Measurements from ENCODE around the gene KLHDC10.
A peak's percentile ranks its signal among the peaks of the same experiment; 100 is the strongest.
"Not testable (repeated sequence)": the region's sequence is repeated elsewhere in the genome, so short reads cannot be mapped to it uniquely, and the experiment has no call there.

The KLHDC10 gene

DNA sequence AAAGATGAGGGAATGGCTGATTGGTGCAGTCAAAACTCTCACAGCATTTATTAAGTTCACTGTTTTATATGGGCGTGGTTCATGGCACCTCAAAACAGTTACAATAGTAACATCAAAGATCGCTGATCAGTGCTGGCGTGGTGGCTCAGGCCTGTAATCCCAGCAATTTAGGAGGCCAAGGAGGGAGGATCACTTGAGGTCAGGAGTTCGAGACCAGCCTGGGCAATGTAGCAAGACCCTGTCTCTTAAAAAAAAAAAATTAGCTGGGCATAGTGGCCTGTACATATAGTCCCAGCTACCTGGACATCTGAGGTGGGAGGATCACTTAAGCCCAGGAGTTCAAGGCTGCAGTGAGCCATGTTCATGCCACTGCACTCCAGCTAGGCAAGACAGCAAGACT lies 48.5 kb downstream of the KLHDC10 start:
- DNase-seq = no peak

DNA sequence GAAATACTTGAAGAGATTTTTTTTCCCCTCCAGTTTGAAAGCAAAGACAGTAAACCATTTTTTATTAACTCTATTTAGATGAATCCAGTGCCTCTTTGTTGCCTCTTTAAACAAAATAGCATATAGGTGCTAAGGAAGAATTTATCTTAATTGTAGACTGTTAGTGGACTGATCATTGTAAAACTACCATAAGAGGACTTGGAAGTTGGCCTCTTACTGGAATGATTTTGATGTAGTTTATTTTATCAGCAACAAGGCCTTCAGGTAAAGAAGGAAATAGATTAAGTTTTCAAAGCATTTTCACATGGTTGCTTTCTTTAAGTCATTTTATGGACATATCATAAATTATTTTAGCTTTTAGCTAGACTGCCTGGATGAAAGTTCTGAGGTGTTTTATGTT lies 53.2 kb downstream of the KLHDC10 start:
- DNase-seq = no peak

DNA sequence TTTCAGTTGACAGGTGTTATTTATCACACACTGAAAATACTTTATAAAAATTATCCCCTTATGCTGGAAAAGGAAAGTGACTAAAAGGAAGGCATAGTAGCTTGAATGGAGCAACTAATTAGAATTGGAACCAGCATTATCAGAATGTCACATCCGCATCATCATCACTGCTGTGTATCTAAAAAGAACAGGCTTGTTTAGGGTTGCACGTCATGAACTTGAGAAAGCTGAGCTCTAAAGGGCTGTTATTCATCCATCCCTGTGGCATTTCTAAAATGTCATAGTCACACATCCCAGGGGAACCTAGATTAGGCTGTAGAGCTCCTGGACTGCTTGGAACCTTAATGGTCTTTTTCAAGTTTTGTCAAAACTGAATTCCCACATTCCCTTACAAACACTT lies 54.4 kb downstream of the KLHDC10 start:
- no peak for DNase-seq

DNA sequence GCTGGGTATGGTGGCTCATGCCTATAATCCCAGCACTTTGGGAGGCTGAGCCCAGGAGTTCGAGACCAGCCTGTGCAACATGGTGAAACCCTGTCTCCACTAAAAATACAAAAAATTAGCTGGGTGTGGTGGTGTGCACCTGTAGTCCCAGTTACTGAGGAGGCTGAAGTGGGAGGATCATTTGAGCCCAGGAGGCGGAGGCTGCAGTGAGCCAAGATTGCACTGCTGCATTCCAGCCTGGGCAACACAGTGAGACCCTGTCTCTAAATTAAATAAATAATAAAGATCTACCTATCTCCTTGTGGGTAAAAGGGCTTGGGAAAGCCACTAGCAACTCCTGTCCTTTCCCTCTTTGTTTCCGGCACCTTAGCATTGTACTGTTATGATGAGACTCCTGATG lies 56.5 kb downstream of the KLHDC10 start:
- not testable (repeated sequence) for DNase-seq

DNA sequence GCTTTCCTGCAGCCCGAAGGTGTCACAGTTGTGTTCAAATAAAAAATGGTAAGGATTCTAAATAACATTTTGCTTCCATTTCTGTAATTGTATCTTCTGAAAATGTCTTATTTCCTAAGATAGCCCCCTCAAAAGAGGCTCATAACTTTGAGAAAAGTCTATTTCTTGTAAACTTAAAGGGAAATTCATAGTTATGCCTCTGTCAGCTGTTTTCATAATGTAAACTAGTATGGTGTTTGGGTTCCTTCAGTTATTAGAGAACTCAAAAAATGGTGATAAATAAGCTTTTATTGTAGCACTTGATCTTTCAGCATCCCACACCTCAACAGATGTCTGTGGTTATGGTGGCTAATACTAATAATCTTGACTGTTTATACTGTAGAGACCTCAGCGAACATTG lies 57.1 kb downstream of the KLHDC10 start:
- DNase-seq = no peak

DNA sequence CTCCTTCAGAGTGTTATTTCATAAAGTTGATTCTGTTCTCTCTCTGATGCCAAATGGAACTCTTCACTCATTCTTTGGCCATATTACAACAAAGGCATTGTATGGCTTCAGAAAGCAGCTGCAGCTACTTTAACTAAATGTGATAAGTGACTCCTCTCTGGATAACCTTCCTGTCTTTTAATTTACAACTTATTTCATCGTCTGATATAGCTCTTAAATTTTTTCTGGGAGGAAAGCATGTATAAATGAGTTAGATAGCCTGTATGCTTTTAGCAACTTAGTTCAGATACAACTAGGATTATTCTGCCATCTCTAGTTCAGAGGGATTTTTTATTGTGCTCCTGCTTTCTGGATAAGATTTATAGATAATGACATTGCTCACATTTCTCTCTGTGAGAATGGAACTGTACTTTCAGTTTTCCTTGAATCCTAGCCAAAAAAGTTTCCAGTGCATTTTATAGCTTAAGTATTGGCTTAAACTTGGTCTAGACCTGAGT lies 57.5 kb downstream of the KLHDC10 start:
- DNase-seq = no peak

DNA sequence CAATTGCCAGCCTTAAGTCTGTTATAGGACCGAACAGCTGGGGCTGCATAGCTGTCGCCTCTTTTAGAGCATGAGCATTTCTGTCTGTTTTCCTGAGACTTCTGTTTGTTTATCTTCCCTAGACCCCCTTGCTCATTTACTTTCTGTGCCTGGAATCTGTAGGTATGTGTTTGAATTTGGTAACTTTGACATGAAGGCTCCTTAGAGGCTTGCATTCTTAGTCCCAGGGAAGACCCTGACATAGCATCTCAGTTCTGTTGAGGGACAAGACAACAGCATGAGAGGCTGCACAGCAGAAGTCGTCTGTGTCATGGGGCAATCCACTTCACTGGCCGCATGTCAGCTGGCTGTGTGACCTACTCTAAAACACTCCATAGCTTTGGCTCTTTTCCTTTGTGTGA lies 58.7 kb downstream of the KLHDC10 start:
- no peak for DNase-seq

DNA sequence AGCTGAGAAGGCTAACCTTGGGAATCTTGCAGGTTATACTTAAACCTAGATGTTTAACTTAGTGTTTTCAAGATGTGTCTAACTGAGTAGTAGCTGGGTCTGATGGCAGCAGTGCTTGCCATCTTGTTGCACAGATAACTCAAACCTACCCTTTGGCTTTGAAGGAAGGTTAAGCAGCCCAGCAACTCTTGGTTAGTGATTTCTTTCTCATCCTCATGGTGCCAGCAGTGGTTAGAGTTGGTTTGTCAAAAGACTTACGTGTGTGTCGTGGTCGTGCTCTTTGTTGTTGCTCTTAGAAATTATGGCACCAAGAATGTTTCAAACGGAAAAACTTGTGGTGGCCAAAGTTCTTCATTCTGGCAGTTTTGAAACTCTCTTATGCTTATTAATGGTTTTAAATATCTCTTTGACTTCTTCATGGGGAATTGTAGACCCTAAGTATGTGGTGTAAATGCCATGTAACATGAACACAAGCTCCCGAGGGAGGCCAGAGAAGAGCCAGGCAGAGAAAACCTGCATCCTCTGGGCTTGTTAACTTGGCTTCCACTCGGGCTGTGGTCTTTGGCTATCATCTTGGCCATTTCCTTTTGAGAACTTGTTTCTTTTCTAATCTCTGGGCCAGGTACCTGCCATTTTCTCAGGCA lies 61.0 kb downstream of the KLHDC10 start:
- DNase-seq = no peak

DNA sequence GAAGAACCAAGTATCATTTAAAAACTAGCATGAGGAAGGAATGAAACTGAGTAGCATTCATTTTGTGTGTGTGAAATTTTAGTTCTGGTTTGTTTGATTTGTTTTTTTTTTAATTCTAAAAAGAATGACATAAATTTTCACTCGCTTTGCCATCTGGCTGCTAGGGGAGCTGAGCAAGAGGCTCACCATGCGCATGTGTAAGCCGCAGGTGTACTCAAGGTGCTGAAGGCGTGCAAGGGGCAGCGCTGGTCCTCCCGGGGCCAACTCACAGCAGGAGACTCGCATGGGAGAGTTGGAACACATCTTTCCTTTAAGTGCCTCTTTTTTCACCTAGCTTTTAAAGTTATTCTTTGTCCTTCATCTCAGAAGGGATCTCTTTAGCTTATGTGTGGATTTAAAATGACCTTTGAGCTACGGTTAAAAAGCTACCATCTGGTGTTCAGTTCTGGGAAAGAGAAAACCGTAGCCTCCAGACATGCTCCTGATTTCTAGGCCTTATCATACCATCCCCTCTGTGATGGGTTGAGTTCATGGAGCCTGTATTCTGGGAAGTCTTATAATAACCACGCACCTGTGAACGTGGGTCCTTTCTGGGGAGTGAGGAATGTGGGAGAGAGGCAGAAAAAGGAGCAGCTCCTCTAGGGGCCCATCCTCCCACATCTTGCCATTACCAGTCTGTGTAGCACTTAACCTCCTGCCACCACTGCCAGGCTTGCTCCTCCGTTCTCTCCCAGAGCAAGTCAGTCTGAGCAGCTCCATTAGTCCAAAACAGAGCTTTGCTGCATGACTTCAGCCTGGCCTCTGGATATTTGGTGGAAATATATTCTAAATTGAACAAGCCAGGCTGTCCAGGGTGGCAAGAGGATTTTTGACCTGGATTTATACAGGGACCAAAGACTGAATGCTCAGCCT lies 61.9 kb downstream of the KLHDC10 start:
- no peak for DNase-seq

DNA sequence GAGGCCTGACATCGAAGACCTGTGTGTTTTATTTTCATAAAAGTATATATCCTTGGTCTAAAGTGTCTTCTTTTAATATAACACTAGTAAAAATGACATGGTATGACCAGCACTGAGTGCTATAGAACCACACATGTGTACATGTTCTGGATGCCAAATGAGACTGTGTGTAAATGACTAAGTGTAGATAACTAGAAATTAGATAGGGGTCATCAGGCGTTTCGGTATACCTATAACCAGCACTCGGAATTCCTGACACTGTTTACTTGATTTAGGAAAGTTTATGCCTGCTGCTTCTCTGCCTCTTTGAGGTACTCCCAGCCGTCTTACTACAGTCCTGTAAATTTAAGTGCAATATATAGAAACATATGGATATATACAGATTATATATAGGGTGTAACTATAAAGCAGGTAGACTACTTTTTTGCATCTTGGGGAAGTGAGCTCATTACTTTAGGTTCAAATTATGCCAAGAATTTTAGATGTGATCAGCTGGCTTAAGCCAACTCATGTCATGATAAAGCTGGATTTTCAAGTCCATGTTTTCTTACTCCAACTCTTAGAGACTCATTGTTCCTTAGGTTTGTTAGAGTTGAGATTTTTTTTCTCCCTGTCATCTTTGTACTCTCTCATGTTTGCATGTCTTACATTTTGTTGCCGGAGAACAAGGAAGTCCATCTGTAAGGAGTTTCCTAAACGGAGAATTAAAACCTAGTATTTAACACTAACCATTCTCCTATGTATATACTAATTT lies 62.9 kb downstream of the KLHDC10 start:
- DNase-seq = no peak

DNA sequence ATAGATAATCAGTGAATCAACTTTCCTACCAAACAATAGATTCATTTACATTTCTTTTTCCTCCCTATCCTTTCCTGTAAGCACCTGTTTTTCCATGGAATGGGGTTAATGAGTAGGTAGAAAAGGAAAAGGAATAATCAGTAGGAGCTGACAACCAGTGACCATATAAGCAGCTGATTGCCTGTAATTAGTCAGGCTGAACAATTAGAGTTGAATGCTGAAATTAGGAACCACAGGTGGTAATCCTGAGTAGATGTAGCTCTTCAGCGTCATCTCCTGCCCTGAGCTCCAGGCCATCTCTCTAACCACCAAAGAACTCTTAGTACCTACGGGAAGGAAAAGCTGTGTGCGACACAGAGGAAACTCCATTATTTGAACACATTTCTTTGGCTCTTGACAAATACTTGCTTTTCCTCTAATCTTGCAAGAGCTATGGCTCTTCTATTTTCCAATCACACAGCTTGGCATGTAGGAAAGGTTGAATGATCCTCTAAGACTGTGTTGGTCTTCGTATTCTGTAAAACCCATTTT lies 63.8 kb downstream of the KLHDC10 start:
- no peak for DNase-seq

DNA sequence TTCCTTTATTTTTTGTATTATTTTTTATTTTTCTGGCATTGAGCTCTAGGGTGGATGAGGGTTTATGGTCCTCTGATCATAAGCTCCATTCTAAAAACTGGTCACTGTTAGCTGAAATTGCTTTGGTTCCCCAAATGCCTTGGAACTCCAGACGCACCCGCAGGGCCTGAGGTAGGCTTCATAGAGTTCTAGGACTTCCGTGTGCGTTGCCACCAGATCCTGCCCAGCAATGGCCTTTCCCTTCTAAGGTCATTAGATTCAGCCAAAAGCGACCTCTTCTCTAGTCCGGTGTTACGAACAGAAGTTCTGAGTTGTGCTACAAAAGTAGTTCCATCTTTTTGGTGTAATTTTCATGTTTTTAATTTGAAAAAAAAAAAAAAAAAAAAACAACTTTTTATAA lies 64.4 kb downstream of the KLHDC10 start:
- DNase-seq = no peak

DNA sequence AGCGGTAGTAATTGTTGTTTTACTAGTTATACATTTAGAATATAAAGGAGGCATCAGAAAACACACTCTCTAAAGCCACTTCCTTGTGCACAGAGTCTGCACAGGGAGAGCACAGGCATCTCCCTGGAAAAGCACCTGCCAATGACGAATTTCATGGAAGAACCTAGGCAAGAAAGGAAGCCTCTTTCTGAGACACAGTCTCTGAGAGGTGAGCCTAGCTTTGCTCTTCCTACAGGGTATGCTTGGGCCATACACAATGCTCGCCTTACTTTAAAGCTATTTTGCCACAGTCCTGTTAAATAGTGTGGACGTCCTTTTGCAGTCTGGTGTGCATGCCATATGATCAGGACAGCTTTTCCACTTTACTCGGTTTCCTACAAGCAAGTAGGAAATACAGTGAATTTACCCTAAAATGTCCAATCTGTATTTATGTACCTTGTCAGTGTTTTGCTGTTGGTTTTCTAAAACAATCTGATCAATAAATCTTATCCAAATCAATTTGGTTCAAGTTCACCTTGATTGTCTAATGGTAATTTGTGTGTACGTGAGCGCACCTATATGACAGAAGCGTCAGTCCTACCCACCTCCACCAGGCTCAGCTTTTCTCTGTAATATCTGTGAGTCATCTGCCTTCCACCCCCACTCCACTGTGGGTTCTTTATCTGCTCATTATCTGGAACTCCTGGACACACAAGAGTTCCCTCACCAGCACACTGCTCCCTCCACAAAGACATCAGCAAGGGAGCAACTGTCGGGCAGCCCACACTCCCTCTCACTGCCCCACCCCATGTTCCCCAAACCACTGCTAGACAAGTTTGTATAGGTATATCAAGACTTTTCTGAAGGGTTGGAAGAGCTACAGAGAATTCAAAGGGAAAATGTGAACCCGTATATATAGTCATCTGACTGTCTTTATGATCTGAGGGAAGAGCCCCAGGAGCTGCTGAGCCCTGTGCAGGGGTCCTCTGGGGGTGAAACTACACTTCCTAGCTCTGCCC lies 65.2 kb downstream of the KLHDC10 start:
- DNase-seq = no peak

DNA sequence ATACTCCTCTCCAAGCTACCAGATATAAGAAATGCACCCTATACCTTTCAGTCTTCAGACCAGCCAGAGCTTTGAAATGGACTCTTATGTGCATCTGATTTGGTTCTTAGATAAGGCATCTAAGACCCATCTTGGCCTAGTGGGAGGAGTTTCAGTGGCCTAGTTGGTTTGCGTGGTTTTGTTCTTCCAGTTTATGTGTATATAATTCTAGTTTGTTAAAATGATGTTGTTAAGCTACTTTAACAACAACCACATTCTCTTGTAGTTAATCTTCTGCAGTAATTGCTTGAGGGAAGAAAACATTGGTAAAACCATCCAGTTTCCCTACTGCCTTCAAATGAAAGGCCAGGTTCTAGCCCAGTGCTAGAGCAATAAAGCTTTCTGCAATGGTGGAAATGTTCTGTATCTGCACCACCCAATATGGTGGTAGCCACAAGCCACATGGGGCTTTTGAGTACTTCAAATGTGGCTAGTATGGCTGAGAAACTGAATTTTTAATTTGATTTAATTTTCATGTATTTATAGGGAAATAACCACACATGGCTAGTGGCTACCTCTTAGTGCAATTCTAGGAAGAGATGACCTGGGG lies 66.3 kb downstream of the KLHDC10 start:
- no peak for DNase-seq

DNA sequence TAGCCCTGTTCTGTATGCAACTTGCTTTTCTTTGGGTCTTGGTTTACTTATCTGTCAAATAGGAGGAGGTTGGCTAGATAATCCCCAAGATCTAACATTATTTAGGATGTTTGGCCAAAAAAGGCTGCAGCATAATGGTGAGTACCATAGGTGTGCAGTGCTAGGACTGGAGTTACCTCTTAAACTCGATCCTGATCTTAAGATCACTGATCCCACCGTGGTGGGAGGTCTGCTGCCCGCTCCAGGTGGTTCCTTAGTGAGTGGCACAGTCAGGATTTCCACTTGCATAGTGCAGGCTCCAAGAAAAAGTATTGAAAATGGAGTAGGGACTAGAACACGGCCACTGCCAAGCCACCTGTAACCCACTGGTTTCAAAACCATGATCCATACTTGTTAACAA lies 66.9 kb downstream of the KLHDC10 start:
- DNase-seq = no peak

DNA sequence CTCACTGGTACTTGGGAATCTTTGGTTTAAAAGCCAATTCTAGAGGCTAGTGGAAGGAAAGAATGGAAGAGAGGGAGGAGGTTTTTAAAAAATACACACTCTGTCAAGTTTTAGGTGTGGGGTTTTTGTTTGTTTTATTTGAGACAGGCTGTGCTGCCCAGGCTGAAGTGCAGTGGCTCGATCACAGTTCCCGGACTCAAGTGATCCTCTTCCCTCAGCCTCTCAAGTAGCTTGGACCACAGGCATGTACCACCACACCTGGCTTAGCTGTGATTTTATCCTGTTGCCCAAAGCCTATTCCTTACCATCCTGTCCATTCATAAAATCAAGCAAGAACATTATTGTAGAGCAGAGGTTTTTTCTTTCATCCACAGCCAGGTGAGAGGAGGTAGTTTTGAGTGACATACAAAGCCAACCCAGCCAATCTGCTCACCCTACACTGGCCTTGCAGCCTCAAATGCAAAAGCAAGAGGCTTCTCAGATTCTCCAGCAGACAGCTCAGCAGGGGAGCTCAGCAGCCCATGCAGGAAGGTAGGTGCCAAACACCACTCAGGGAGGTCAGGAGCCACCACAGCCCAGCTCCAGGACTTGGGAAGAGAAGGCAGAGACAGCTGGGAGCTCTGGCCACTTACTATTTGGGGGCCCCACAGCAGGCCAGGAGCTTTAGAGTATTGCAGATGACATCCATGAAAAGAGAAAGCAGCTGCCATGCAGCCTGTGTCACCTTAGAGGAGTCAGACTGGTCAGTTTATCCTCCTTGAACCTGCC lies 69.0 kb downstream of the KLHDC10 start:
- DNase-seq = no peak

DNA sequence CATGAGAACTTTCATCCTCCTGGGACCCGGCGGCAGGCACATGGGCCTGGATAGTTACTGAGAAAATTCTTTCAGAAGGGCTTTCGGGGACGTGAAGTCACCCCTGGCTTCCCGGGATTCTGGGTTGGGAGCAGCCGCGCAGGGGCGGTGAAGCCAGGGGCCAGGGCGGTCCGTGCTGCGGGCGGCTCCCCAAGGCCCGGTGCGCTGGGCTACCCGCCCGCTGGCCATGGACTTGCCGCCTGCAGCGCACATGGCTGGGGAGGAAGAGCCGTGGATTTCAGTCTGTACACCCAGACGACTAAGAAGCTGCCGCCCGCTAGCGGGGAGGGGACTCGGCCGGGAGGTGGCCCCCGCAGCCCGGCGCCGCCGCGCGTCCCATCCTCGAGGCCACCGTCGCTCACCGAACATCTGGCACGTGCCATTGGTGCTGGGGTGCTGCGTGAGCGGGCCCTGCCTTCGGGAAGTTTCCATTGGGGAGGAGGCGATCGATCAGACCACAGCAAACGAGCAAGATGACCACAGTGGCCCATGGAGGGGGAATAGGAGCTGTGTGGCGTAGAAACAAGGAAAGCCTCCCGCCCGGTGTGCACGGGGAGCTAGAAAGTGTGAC lies 70.3 kb downstream of the KLHDC10 start:
- DNase-seq = no peak

DNA sequence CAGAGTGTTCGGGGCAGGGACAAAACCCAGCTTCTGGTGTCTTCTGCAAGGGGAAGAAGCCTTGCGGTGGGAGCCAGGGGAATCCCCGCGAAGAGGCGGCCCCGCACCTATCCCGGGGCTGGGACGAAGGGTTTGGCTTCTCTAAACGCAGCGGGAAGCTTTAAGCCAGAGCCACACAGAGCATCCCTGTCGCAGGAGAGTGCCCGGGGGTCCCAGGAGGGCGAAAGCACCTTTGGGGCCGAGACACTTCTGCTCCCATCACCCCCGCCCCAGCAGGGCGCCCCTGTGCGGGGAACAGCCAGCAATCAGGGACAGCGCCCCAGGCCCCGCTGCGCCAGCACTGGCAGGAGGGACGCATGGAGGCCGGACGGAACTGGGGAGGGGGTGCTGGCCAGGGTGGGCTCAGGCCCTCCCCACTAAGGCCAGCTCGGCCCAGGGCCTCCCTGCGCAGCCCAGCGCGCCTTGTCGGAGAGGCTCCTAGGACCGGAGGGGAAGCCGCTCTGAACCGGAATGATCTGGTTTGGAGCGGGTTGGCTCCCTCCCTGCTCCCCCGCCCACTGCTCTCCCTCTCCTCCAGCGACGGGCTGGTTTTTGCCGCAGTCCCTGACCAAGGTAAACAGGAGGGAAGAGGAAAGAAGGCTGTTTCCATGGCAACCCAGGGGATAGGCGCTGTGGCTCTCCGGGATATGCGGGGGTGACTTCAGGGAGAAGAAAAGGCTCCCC lies 71.0 kb downstream of the KLHDC10 start:
- peak; percentile 37 for DNase-seq

DNA sequence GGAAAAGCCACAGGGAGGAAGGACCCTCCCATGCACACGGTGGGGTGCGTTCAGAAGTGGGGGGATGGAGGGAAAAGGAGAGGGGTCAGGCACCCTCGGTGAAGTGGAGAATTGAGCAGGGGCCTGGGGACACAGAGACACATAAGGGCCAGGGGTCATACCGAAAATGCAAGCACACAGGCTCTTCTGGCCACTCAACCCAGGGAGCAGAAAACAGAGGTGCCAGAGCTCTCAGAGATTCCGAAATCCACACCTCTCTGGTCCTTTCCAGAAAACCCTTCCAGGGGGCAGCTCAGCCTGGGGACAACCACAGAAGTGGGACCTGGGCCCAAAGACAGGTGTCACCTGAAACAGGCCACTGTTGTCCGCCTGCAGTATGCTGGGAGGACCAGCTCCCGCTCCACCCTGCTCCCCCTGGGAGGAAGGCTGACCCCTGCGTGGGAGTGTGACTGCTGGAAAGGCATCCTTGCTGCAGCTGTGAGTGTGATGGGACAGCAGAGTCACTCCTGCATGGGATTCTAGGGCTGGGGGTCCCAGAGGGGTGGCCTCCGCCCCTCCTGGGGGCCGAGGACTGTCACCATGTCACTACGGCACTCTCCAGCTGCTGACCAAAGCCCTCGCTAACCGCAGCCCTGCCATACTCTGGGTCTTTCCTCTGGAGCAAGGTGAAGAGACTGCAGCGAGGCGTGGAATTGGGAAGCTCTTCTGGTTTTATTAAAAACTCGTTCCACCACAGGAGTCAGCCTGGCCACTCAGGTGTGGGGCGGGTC lies 71.7 kb downstream of the KLHDC10 start:
- DNase-seq = no peak

Data from activated CD8-positive, alpha-beta memory T cell treated with anti-CD3 and anti-CD28 coated beads, Interleukin-2, amount 50 U/mL, for 4 hours (primary cell).